GM23248 (cell line): Measurements from ENCODE around the gene ARL5B. TPM values are rescaled to one million over a fixed set of nuclear protein-coding genes. Genes with fewer than 3 reads are reported as not detected.

ENCODE experiments used
- DNase-seq: peaks from one replicate; pipeline ENCODE4 v3.0.0-alpha.2; 2015
- H2AFZ ChIP-seq: fragments of 200-600 bp; sonication (generic); 2 replicates; pipeline ENCODE4 v1.6.1; 2016; ENCODE audit warnings: antibody characterized with exemption
- H3F3A ChIP-seq: fragments of 200-600 bp; sonication (generic); 2 replicates; pipeline ENCODE4 v1.6.1; 2016; ENCODE audit warnings: mild to moderate bottlenecking, antibody characterized with exemption, mixed run types; ENCODE audit not compliant: insufficient read depth
- H3K27ac ChIP-seq: fragments of 200-600 bp; sonication (generic); 2 replicates; pipeline ENCODE4 v1.5.1; 2016; ENCODE audit warnings: mild to moderate bottlenecking
- H3K27me3 ChIP-seq: fragments of 200-600 bp; sonication (generic); replicated peaks from 2 replicates; pipeline ENCODE4 v1.6.1; 2016; ENCODE audit warnings: mild to moderate bottlenecking; ENCODE audit not compliant: insufficient read depth
- H3K36me3 ChIP-seq: fragments of 200-600 bp; sonication (generic); 2 replicates; pipeline ENCODE4 v1.6.1; 2016; ENCODE audit warnings: low read depth, mild to moderate bottlenecking
- H3K4me1 ChIP-seq: fragments of 200-600 bp; sonication (generic); 2 replicates; pipeline ENCODE4 v1.6.1; 2016; ENCODE audit warnings: mild to moderate bottlenecking; ENCODE audit not compliant: insufficient read depth
- H3K4me2 ChIP-seq: fragments of 200-600 bp; sonication (generic); one replicate; pipeline ENCODE4 v1.6.1; 2016; ENCODE audit warnings: mild to moderate bottlenecking; ENCODE audit not compliant: unreplicated experiment
- H3K4me3 ChIP-seq: fragments of 200-600 bp; sonication (generic); 2 replicates; pipeline ENCODE4 v1.5.1; 2016; ENCODE audit warnings: mild to moderate bottlenecking
- H3K79me2 ChIP-seq: fragments of 200-600 bp; sonication (generic); 2 replicates; pipeline ENCODE4 v1.6.1; 2016; ENCODE audit warnings: mild to moderate bottlenecking; ENCODE audit not compliant: insufficient read depth
- H3K9ac ChIP-seq: fragments of 200-600 bp; sonication (generic); 2 replicates; pipeline ENCODE4 v1.6.1; 2016; ENCODE audit warnings: mild to moderate bottlenecking
- H3K9me2 ChIP-seq: fragments of 200-600 bp; sonication (generic); 2 replicates; pipeline ENCODE4 v1.6.1; 2016; ENCODE audit warnings: mixed run types, mild to moderate bottlenecking, moderate library complexity; ENCODE audit not compliant: insufficient read depth
- H3K9me3 ChIP-seq: fragments of 200-600 bp; sonication (generic); one replicate; pipeline ENCODE4 v1.6.1; 2017; ENCODE audit warnings: low read depth
- H4K20me1 ChIP-seq: fragments of 200-600 bp; sonication (generic); 2 replicates; pipeline ENCODE4 v1.6.0; 2016; ENCODE audit not compliant: insufficient read depth
- EZH2 ChIP-seq: fragments of 200-600 bp; sonication (generic); IDR thresholded peaks from 2 replicates; pipeline ENCODE4 v1.6.1; 2018; ENCODE audit warnings: antibody characterized with exemption, mild to moderate bottlenecking; ENCODE audit not compliant: insufficient read depth, poor library complexity, severe bottlenecking
- EZH2phosphoT487 ChIP-seq: fragments of 200-600 bp; sonication (generic); IDR thresholded peaks from 2 replicates; pipeline ENCODE4 v1.6.1; 2018; ENCODE audit warnings: antibody characterized with exemption, moderate library complexity, mild to moderate bottlenecking, low read depth; ENCODE audit not compliant: insufficient read depth
- WGBS, 2 experiments: methylation state at CpG; one replicate each; pipeline ENCODE4 v1.1.6; 2015 to 2017; ENCODE audit warnings: low lambda C conversion rate in 2 of 2, low coverage in 1 of 2; ENCODE audit errors: missing lambda C conversion rate in 2 of 2; 5-methylcytosine and 5-hydroxymethylcytosine counted together
- in situ Hi-C: fragments of 300-500 bp; cut with MboI; formaldehyde crosslinking; loops from 2 replicates; pipeline ENCODE4 v1.15.0; 2020
- polyA plus RNA-seq: library from polyadenylated mRNA; unstranded; fragments of >200 nt; fragmentation: Nextera tagmentation; extraction: Ambion mirVana; gene quantifications from 2 replicates; pipeline ENCODE4 v1.2.1, GENCODE V29; 2016
- total RNA-seq: library from RNA; depleted of rRNA; stranded (reverse); fragments of >200 nt; shearing (Covaris generic); gene quantifications from 2 replicates; pipeline ENCODE4 v1.2.3, GENCODE V29; 2014

Gene ARL5B
- total and polyA plus RNA-seq, 2 experiments from 2014 or later = 5.2 to 10.7 TPM

- Histone ChIP-seq H3K9me3 (no peaks in the 10 kb centered on the region), H3K4me1 (peaks cover 34% of the 10 kb centered on the region), H2AFZ (no peak overlapping the region), H3K4me3 (no peak overlapping the region), H3K9ac (no peak overlapping the region), H3K4me2 (peak overlapping the region; percentile 1), H3K36me3 (no peaks in the 10 kb centered on the region; the same call in 1 of the 2 replicates), H3F3A (peaks cover 27% of the 10 kb centered on the region), H3K27me3 (no peaks in the 10 kb centered on the region), H4K20me1 (no peaks in the 10 kb centered on the region), H3K79me2 (no peaks in the 10 kb centered on the region), H3K27ac (0 out of 2 replicates have a peak overlapping the region, but pooled peaks have one; percentile 5), H3K9me2 (no peaks in the 10 kb centered on the region)
- in situ Hi-C loops = loop anchor here (25.0 kb wide), 1 partner anchor 1104 kb away; no protein-coding TSS in a partner anchor
- no peak for TF ChIP-seq EZH2
- TF ChIP-seq EZH2phosphoT487 = no peak
- 13 to 18% methylated on average over 1 of the region's 1 CpG for WGBS, 2 experiments
- peak; percentile 74 for DNase-seq
Observed at GRCh38 chr10:18683427-18683826, 24.2 kb downstream of the ARL5B start.

- Histone ChIP-seq H3K4me1 (peaks cover 34% of the 10 kb centered on the region), H3K4me3 (no peak overlapping the region), H4K20me1 (no peaks in the 10 kb centered on the region), H3K79me2 (no peaks in the 10 kb centered on the region), H3K9me3 (no peaks in the 10 kb centered on the region), H3F3A (peaks cover 27% of the 10 kb centered on the region), H3K27ac (no peak overlapping the region), H3K4me2 (no peak overlapping the region), H3K9me2 (no peaks in the 10 kb centered on the region), H3K9ac (no peak overlapping the region), H2AFZ (no peak overlapping the region), H3K36me3 (no peaks in the 10 kb centered on the region), H3K27me3 (no peaks in the 10 kb centered on the region)
- DNase-seq = no peak
- TF ChIP-seq EZH2 = no peak
- TF ChIP-seq EZH2phosphoT487 = no peak
- WGBS, 2 experiments = 48 to 53% methylated on average over 1 of the region's 1 CpG
- in situ Hi-C loops = loop anchor here (25.0 kb wide), 1 partner anchor 1103 kb away; no protein-coding TSS in a partner anchor
Observed at GRCh38 chr10:18684416-18684815, 25.2 kb downstream of the ARL5B start.

- in situ Hi-C loops = loop anchor here (25.0 kb wide), 1 partner anchor 1102 kb away; no protein-coding TSS in a partner anchor
- H3K4me1 ChIP-seq = peaks cover 34% of the 10 kb centered on the region
- no peaks in the 10 kb centered on the region for H3K36me3 ChIP-seq
- H3K4me2 ChIP-seq = no peak overlapping the region
- H4K20me1 ChIP-seq = no peaks in the 10 kb centered on the region
- H3K9me2 ChIP-seq = no peaks in the 10 kb centered on the region
- H3K27ac ChIP-seq = no peak overlapping the region
- no peaks in the 10 kb centered on the region for H3K27me3 ChIP-seq
- H3K79me2 ChIP-seq = no peaks in the 10 kb centered on the region
- TF ChIP-seq EZH2phosphoT487 = no peak
- no peak for TF ChIP-seq EZH2
- H3K9ac ChIP-seq = no peak overlapping the region
- no peak for DNase-seq
- H3F3A ChIP-seq = peaks cover 27% of the 10 kb centered on the region
- WGBS, 2 experiments = 83 to 95% methylated on average over 3 of the region's 3 CpGs
- no peaks in the 10 kb centered on the region for H3K9me3 ChIP-seq
- no peak overlapping the region for H2AFZ ChIP-seq
- H3K4me3 ChIP-seq = no peak overlapping the region
Observed at GRCh38 chr10:18684953-18685352, 25.7 kb downstream of the ARL5B start.

GRCh38 chr10:18685555-18685954, 26.3 kb downstream of the ARL5B start:
- no peaks in the 10 kb centered on the region for H3K9me3 ChIP-seq
- 89 to 90% methylated on average over 7 of the region's 7 CpGs for WGBS, 2 experiments
- H3K27me3 ChIP-seq = no peaks in the 10 kb centered on the region
- no peak for TF ChIP-seq EZH2phosphoT487
- TF ChIP-seq EZH2 = no peak
- in situ Hi-C loops = loop anchor here (25.0 kb wide), 1 partner anchor 1102 kb away; no protein-coding TSS in a partner anchor
- no peak overlapping the region for H3K27ac ChIP-seq
- DNase-seq = no peak
- no peaks in the 10 kb centered on the region for H3K36me3 ChIP-seq
- no peak overlapping the region for H2AFZ ChIP-seq
- H3K4me1 ChIP-seq = peaks cover 33% of the 10 kb centered on the region
- H3K9me2 ChIP-seq = no peaks in the 10 kb centered on the region
- H3F3A ChIP-seq = peaks cover 27% of the 10 kb centered on the region
- no peak overlapping the region for H3K4me2 ChIP-seq
- H4K20me1 ChIP-seq = no peaks in the 10 kb centered on the region
- no peaks in the 10 kb centered on the region for H3K79me2 ChIP-seq
- no peak overlapping the region for H3K9ac ChIP-seq
- H3K4me3 ChIP-seq = no peak overlapping the region
